SK-MEL-5 (cell line): ENCODE results near the gene ACTC1. TPM values are rescaled to one million over a fixed set of nuclear protein-coding genes. Genes with fewer than 3 reads are reported as not detected.

Experiments used
- DNase-seq: peaks from one replicate; pipeline ENCODE4 v3.0.0-alpha.2; 2016; ENCODE audit warnings: low read depth, low spot score
- in situ Hi-C: cut with HindIII; loops from 2 replicates; pipeline ENCODE4 v1.10.0; 2016; ENCODE audit warnings: low sequenced_read_pairs, high pct_unique_total_duplicates, low pct_unique_long_range_greater_than_20kb
- total RNA-seq: library from RNA; depleted of rRNA; stranded (reverse); fragments of >200 nt; shearing (Covaris generic); gene quantifications from 2 replicates; pipeline ENCODE4 v1.2.3, GENCODE V29; 2014; rRNA removed

ACTC1 gene
- total RNA-seq, 1 experiment from 2014 or later: not detected

GRCh38 chr15:34773917-34774316, 21.4 kb downstream of the ACTC1 start:
- DNase-seq: no peak
- in situ Hi-C loops: no loop called here

GRCh38 chr15:34773013-34773412, 22.3 kb downstream of the ACTC1 start:
- no peak for DNase-seq
- in situ Hi-C loops: no loop called here

DNA sequence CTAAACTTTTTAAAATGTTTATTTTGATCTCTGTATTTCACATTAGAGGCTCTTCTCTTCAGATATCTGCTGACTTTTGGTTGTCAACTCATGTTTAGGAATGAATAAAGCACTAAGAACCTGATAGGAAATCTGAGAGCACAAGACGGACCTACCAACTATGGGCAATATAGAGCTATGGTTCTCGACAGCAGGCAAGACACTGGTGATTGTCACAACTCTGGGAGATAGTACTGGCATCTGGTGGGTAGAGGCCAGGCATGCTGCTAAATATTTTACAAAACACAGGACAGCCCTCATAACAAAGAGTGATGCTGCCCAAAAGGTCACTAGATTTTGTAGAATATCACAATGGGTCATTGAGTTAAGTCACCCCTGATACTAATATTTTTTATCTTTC, 23.0 kb downstream of the ACTC1 start:
- in situ Hi-C loops: no loop called here
- no peak for DNase-seq

GRCh38 chr15:34769711-34770110, 25.6 kb downstream of the ACTC1 start:
- DNase-seq: no peak
- in situ Hi-C loops: no loop called here

GRCh38 chr15:34768530-34768929, 26.8 kb downstream of the ACTC1 start:
- in situ Hi-C loops: no loop called here
- no peak for DNase-seq

DNA sequence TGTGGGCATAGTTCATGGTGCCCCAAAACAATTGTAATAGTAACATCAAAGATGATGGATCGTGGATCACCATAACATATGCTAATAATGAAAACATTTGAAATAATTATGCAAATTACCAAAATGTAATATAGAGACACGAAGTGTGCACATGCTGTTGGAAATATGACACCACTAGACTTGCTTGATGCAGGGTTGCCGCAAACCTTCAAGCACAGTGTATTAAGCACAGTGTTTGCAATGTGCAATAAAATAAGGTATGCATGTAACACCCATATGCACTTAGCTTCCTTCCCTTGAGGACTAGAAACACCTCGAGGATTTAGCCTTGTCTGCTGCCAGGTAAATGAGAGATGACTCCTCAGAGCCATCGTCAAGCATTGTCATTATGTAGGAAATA, 29.6 kb downstream of the ACTC1 start:
- DNase-seq: no peak
- in situ Hi-C loops: no loop called here

GRCh38 chr15:34760909-34761308, 34.4 kb downstream of the ACTC1 start:
- in situ Hi-C loops: no loop called here
- no peak for DNase-seq

GRCh38 chr15:34759992-34760391, 35.4 kb downstream of the ACTC1 start:
- in situ Hi-C loops: no loop called here
- no peak for DNase-seq

DNA sequence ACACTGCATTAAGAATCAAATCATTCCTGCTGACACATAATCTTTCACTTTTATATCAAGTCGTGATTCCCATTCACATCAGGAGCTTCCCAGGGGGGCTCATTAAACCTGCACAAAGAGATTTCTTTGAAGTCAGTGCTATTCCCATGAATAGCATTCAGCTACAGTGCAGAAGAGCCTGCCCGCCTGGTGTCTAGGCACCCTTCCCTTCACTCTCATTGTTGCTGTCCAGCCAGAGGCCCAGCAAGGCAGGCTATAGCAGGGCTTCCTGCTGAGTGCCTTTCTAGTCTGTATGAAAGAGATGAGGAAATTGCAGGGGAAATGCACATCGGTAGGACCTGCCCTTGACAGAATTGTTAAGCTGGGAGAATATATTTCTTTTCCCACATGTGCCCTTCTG, 36.0 kb downstream of the ACTC1 start:
- in situ Hi-C loops: no loop called here
- DNase-seq: no peak

- in situ Hi-C loops: no loop called here
- no peak for DNase-seq
Measured at GRCh38 chr15:34757262-34757661, 38.1 kb downstream of the ACTC1 start.

GRCh38 chr15:34755419-34755773, 40.0 kb downstream of the ACTC1 start:
- in situ Hi-C loops: no loop called here

DNA sequence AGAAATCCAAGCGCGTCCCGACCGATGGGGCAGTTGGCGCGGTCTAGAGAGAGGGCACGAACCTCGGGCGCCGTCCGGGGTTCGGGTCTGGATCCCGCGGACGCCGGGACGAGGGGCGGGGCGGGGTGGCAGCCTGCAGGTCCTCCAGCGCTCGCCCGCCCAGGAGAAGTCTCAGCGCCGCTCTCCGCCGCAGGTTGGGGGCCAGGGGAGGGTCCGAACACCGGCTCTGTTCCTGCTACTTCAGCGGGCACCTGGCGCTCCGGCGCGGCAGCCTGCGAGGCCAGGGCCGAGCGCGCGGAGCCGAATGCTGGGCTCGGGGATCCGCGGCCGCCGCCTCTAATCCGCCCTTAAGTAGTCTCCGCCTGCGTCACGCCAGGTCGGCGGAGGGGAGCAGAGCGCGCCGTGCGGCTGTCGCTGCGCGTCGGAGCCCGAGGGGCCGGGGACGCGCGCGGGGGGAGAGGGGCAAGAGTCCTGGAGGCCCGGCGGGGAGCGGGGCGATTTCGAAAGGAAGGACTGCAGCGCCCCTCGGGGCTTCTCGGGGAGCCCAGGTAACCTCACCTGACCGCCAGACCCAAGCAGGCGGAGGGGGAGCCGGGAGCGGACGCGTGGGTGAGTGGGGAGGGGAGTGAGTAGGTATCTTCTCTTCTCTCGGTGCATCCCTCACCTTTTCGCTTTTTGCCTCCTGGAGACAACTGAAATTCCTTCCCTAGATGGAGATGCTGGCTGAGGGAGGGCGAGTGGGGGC, 40.5 kb downstream of the ACTC1 start, which contains the start of gene GJD2:
GJD2 (minus strand) TSS at position 325 of the 745 bp plus-strand sequence. CDS start 510 bp downstream, outside the sequence.
- DNase-seq: no peak
- in situ Hi-C loops: no loop called here

More at GRCh38 chr15:34755419-34755773, 40.0 kb downstream of the ACTC1 start:
- no peak for DNase-seq

GRCh38 chr15:34754171-34754601, 41.2 kb downstream of the ACTC1 start:
- no peak for DNase-seq
- in situ Hi-C loops: no loop called here

DNA sequence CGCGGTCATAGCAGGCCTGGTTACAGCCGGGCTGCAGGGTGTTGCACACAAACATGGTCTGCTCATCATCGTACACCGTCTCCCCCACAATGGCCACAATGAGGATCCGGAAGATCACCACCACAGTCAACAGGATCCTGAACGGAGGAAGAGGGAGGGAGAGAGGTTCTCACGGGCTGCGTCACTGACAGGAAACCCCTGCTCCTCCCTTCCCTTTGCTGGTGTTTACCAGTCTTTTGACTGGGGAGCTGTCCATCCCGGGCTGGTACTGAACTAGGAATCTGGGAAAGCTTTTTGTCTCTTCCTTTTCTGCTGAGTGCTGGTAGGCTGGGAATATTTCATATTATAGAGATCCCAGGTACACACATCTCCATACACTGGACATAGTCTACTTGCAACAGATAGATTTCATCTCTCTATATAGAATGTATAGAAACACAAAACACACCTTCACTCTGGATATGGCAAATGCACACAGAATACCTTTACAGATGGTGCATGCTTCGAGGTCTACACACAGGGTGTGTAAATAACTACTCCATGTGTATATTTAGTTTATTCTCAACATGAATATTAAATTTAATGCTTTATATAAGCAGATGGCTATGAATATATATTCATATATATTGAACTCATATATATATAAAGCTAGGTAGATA, 42.0 kb downstream of the ACTC1 start:
- in situ Hi-C loops: no loop called here
- peak; percentile 39 for DNase-seq

DNA sequence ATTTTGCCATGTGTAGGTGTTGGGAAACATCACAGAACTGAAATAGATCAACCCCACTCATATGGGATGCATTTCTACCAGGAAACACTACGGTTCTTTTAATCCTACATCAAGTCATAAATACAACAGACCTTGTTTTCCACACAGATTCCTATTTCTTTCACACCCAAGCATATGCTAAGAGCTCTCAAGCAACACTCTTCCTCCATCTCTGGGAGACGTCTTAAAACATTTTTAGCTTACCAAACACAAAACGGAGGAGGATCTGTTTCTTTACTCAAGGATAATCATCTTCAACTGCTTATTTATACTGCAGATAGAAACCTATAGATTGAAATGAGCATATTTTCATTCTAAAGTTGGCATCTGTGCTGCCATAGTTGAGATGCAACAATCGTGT, 45.7 kb downstream of the ACTC1 start:
- no peak for DNase-seq
- in situ Hi-C loops: no loop called here

Other genes with a start within 250 kb of the ACTC1 start
- gene GOLGA8B, start 211.9 kb downstream of the ACTC1 start, total RNA-seq: 21.1 and 22.8 TPM in 2 replicates
- gene GJD2, start 40.6 kb downstream of the ACTC1 start, total RNA-seq: not detected in 2 replicates
- 20.9 and 26.3 TPM in 2 replicates for gene AQR, start 174.2 kb upstream of the ACTC1 start, total RNA-seq
- gene ZNF770, start 192.7 kb upstream of the ACTC1 start, total RNA-seq: 28.7 and 30.2 TPM in 2 replicates